Hematopoietic multipotent progenitor cell (in vitro differentiated cells): ENCODE measurements around the gene LNX1. TPM values are rescaled to one million over a fixed set of nuclear protein-coding genes. Genes with fewer than 3 reads are reported as not detected.

Source experiments
- DNase-seq, 3 donors: peaks; one replicate each; pipeline ENCODE4 v3.0.0-alpha.2; 2011 to 2015; ENCODE audit warnings: low read depth in 2 of 3, low spot score in 2 of 3
- total RNA-seq: library from RNA; depleted of rRNA; stranded (reverse); fragments of >200 nt; gene quantifications from one replicate; pipeline ENCODE4 v1.2.3, GENCODE V29; 2012

Gene LNX1
- total RNA-seq, 1 donor: 1.6 TPM

DNA sequence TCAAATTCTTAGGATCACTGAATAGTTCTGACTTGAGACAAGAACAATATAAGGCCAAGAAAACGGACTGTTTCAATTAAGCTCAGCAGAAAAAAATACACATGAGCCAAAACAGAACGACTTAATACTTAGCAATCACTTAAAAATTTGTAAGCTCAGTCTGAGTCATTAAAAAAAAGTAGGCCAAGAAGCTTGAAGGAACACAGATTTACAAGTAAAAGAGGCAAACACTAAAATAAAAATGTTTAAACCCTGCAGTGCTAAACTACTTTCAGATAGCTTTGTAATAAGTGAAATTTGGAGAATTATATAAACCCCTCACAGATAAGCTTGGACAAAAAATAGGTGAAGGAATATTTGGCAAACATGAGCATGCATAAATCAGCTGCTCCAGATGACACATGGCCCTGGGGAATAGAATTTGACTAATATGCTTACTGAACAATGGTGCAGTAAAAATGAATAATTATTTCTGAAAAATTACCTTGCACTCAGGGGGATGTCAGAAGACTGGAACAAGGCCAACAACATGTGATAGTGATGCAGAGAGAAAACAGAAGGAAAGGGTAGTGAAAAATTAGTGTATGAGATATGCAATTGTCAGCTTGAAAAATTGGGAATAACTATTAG is 49.6 kb downstream of the LNX1 start:
- no peak for DNase-seq

- DNase-seq: no peak
Measured at GRCh38 chr4:53538756-53539155, 52.5 kb downstream of the LNX1 start.

DNA sequence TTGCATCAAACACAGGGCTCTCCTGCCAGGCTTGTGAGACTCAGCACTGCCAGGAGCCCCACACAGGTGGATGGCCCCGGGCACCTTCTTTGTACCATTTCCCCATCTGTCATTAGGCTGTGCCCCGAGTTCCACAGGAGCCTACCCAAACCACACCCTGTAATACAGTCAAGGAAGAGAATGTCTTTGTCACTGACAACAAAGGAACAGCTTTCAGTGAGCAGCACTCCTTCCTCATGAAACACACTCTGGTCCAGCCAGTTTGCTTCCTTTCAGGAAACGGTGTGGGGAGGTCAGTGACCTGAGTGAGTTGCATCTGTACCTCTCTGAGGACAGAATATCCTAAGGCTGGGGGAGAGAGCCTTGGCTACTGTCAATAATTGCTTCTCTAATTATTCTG is 53.7 kb downstream of the LNX1 start:
- DNase-seq: no peak

- no peak for DNase-seq
Measured at GRCh38 chr4:53536328-53536727, 55.0 kb downstream of the LNX1 start.

DNA sequence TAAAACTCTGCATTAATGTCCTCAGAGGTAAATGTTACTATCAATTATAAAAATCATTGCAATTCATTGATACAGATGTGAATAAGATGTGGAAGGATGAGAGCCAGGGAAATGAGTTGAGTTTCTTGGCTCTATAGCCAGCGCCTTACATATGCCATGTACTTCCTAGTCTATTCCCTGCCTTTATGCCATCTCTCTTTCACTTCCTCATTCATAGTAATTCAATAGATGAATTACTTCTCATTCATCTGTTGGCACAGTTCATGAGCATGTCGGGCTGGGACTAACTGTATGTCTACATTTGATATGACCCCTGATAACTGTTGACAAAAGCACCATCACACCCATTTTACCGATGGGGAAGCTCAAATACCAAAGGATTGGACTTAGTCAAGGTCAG is 55.7 kb downstream of the LNX1 start:
- no peak for DNase-seq

DNA sequence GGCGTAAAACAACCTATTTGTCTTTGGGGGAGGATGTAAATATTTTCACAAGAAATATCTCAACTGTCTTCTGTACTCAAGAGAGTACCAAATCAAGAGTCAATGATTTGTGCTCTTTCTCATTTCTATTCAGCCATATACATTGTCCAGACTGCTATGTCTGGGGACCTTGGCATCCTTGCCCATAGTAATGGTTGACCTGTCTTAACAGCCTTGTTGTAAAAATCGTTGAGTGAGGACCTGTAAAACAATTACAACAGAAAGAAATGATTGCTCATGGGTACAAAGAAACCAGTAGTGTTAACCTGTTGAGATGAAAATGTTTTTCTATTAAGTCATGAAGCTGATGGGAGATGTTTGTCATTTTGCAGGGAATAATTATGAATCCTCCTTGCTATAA is 56.6 kb downstream of the LNX1 start:
- DNase-seq: no peak

GRCh38 chr4:53532521-53532920 is 58.8 kb downstream of the LNX1 start:
- DNase-seq: no peak

GRCh38 chr4:53531585-53532224 is 59.6 kb downstream of the LNX1 start:
- no peak for DNase-seq

DNA sequence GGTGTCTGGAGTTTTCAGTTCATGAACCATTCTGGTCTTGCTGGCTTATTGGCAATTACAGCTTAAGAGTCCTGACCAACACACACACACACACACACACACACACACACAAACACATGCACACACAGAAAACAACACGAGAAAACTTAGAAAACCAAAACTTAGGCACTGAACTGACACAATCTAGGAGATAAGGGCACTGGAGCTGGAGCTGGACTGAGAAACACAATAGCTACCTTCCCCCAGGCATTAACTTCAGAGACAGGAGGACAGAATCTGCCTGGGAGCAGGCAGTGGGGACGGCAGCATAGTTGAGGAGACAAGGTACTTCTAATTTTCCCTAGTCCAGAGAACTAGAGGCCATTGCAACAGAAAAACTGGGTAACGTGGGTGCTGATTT is 62.3 kb downstream of the LNX1 start:
- no peak for DNase-seq

DNA sequence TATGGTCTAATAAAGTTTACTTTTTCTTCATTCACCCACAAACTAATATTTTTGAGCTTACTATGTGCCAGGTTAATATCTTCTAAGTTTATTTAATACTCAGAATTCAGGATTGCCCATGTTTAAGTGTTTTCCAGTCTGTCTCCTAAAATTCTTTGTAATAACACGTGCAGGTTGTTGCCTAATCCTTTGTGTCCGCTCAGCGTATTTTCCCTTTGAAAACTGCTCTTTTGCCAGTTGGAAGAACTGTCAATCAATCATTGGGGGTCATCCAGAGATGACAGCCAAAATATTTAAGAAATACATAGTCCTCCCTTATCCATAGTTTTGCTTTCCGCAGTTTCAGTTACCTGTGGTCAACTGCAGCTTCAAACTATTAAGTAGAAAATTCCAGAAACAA is 63.4 kb downstream of the LNX1 start:
- DNase-seq: no peak

DNA sequence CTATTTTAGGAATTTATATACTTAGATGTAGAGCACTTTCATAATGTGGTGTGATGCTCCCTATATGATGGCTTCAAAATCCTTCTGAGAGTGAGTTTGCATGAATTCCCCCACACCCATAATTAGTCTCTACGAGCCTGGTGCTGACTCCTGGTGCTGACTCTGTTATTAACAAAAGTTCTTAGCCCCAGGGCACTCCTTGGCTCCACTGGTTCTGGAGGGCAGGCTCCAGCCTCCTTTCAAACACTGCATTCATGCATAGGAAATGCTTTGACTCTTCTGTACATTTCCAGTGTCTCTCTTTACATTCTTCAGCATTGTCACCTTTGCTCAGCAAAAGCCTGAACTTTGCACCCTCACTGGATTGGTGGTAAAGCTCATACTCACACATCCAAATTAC is 64.0 kb downstream of the LNX1 start:
- no peak for DNase-seq

- DNase-seq: no peak
Measured at GRCh38 chr4:53522334-53522733, 69.0 kb downstream of the LNX1 start.

GRCh38 chr4:53520116-53520515 is 71.2 kb downstream of the LNX1 start:
- DNase-seq: no peak

DNA sequence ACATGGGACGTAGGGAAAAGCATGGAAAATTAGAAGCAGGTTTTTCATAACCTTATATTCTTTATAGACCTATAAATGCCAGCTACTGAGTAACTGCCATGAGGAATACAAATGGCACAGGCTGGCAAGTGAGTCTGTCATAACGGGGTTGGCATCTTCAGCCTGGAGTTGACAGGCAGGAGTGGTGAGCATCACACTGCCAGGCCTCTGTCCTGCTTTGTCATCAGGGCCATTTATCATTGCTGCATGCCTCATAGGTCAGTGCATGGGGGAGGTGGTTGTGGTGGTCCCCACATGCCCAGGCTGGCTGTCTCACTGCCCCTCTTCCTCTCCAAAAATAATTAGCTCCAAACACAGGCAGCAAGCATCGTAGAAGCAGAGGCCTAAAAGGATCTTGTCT is 72.5 kb downstream of the LNX1 start:
- DNase-seq: no peak

- no peak for DNase-seq
Measured at GRCh38 chr4:53515076-53515475, 76.2 kb downstream of the LNX1 start.

DNA sequence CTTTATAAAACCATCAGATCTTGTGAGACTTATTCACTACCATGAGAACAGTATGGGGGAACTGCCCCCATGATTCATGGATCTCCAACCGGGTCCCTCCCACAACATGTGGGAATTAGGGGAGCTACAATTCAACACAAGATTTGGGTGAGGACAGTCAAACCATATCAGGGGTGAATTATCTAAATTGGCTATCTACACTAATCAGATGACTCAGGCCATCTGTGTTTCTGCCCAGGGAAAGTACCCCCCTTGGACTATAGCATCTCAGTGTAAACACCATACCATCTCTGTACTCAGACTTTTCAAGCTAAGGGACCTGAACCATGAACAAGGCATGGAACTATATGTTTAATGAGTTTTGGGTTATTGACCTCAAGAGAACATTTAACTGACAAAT is 76.8 kb downstream of the LNX1 start:
- no peak for DNase-seq

- DNase-seq: no peak
Measured at GRCh38 chr4:53512608-53513007, 78.7 kb downstream of the LNX1 start.

GRCh38 chr4:53511014-53511413 is 80.3 kb downstream of the LNX1 start:
- no peak for DNase-seq

DNA sequence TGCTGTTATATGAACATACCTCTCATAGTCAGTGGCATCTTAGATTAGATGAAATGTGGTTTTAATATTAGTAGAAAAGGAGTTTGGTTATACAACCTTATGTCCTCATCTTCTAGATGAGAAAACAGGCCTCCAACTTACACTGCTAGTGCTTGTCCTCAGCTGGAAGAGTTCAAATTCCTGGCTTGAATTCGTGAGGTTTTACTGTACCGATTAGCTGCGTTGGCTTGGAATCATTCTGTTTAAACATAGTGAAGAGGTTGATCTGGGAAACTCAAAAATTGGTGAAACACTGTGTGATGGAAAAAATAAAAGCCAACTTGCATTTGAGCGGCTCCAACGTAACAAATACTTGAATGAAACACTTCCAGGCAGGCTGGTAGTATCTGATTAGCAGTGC is 81.0 kb downstream of the LNX1 start:
- DNase-seq: no peak

- DNase-seq: no peak
Measured at GRCh38 chr4:53508446-53508845, 82.8 kb downstream of the LNX1 start.

- no peak for DNase-seq
Measured at GRCh38 chr4:53507671-53508286, 83.5 kb downstream of the LNX1 start.

DNA sequence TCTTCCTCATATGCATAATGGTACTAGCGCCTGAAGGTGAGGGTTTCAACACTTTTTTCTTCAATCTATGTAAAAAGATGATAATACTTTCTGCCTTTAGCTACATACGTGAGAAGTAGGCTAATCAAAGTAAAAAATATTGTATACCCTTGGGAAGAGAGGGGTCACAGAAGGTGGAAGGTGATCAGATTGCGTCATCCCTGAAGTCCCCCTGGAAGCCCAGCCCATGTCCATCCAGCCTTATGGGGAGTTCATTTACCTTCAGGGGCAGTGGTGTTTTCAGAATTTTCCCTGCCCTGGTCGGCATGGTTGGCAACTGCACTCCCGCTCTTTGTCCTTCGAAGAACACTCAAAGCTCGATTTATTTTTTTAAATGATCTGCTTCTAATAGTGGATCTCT is 84.2 kb downstream of the LNX1 start:
- DNase-seq: no peak
